Activated T-helper 1 cell treated with Interleukin-2 at 50 U/mL for 16 hours (primary cell): ENCODE data around the gene CD82.

Experiments used
- DNase-seq: peaks from one replicate; pipeline ENCODE4 v3.0.0-alpha.2; 2020; ENCODE audit warnings: low read depth

The CD82 gene

GRCh38 chr11:44618561-44619425 lies 53.3 kb downstream of the CD82 start:
- DNase-seq = no peak

GRCh38 chr11:44620328-44620725 lies 54.9 kb downstream of the CD82 start:
- DNase-seq = no peak

- peak; percentile 50 for DNase-seq
Measured at GRCh38 chr11:44621140-44621681, 55.7 kb downstream of the CD82 start.

GRCh38 chr11:44621784-44622183 lies 56.3 kb downstream of the CD82 start:
- no peak for DNase-seq

- DNase-seq = no peak
Measured at GRCh38 chr11:44622190-44622650, 56.8 kb downstream of the CD82 start.

GRCh38 chr11:44622721-44623258 lies 57.3 kb downstream of the CD82 start:
- no peak for DNase-seq

GRCh38 chr11:44623341-44623730 lies 57.9 kb downstream of the CD82 start:
- DNase-seq = no peak

- no peak for DNase-seq
Measured at GRCh38 chr11:44623731-44624491, 58.4 kb downstream of the CD82 start.

GRCh38 chr11:44624761-44625221 lies 59.3 kb downstream of the CD82 start:
- DNase-seq = no peak

GRCh38 chr11:44625759-44626523 lies 60.5 kb downstream of the CD82 start:
- DNase-seq = no peak

- DNase-seq = no peak
Measured at GRCh38 chr11:44626645-44627044, 61.2 kb downstream of the CD82 start.

- DNase-seq = no peak
Measured at GRCh38 chr11:44627165-44627789, 61.8 kb downstream of the CD82 start.

- no peak for DNase-seq
Measured at GRCh38 chr11:44627911-44628729, 62.7 kb downstream of the CD82 start.

- DNase-seq = no peak
Measured at GRCh38 chr11:44628730-44629700, 63.6 kb downstream of the CD82 start.

GRCh38 chr11:44629732-44630345 lies 64.4 kb downstream of the CD82 start:
- no peak for DNase-seq

GRCh38 chr11:44630511-44631210 lies 65.2 kb downstream of the CD82 start:
- DNase-seq = no peak

GRCh38 chr11:44631831-44632230 lies 66.4 kb downstream of the CD82 start:
- DNase-seq = no peak
